ENCODE results near the gene WDR90. TPM values are rescaled to one million over a fixed set of nuclear protein-coding genes. Genes with fewer than 3 reads are reported as not detected.

The WDR90 gene
- total RNA-seq, 2 donors from 2014 or later: 22.7 to 39.4 TPM

DNA sequence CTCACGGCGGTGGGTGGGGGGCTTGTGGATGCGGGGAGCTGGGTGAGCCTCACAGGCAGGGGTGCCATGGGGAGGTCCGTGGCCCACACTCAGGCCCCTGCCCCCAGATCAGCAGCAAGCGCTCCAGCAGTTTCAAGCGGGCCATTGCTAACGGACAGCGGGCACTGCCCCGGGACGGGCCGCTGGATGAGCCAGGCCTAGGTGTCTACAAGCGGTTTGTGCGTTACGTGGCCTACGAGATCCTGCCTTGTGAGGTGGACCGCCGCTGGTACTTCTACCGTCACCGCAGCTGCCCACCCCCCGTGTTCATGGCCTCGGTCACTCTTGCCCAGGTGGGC, 27.4 kb downstream of the WDR90 start:
- TF ChIP-seq, protein P1, sequence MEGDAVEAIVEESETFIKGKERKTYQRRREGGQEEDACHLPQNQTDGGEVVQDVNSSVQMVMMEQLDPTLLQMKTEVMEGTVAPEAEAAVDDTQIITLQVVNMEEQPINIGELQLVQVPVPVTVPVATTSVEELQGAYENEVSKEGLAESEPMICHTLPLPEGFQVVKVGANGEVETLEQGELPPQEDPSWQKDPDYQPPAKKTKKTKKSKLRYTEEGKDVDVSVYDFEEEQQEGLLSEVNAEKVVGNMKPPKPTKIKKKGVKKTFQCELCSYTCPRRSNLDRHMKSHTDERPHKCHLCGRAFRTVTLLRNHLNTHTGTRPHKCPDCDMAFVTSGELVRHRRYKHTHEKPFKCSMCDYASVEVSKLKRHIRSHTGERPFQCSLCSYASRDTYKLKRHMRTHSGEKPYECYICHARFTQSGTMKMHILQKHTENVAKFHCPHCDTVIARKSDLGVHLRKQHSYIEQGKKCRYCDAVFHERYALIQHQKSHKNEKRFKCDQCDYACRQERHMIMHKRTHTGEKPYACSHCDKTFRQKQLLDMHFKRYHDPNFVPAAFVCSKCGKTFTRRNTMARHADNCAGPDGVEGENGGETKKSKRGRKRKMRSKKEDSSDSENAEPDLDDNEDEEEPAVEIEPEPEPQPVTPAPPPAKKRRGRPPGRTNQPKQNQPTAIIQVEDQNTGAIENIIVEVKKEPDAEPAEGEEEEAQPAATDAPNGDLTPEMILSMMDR (IDR thresholded peaks at IDR 0.05): no peak
- no peak for DNase-seq (ENCODE audit: low spot score)
- no peak overlapping the region for H3K27ac ChIP-seq
- H3K4me1 ChIP-seq (ENCODE audit: control insufficient read depth in 1 of 2, low read depth in 2 of 2): peaks cover 16 to 32% of the 10 kb centered on the region in 2 donors
- no peaks in the 10 kb centered on the region for H3K27me3 ChIP-seq (replicated peaks; ENCODE audit: insufficient read depth)
- no peaks in the 10 kb centered on the region for H3K9me3 ChIP-seq
- no peak for ATAC-seq (ENCODE audit: insufficient number of reproducible peaks, low FRiP score, low read depth)
- peaks cover 17% of the 10 kb centered on the region for H3K36me3 ChIP-seq
- H3K4me3 ChIP-seq: no peak overlapping the region

DNA sequence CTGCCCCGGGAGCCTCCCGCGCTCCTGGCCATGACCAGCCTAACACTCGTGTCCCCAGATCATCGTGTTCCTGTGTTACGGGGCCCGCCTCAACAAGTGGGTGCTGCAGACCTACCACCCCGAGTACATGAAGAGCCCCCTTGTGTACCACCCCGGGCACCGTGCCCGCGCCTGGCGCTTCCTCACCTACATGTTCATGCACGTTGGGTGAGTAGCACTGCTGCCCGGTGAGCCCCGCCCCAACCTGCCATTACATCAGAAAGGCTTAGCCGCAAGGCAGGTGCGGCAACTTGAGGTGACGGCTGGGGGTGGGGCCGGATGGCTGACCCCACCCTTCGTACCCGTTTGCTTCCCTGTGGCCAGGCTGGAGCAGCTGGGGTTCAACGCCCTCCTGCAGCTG, 27.7 kb downstream of the WDR90 start:
- TF ChIP-seq, protein P1 (IDR thresholded peaks at IDR 0.05): no peak
- Histone ChIP-seq H3K27me3 (replicated peaks; ENCODE audit: insufficient read depth) (no peaks in the 10 kb centered on the region), H3K4me3 (no peak overlapping the region), H3K27ac (no peak overlapping the region), H3K9me3 (no peaks in the 10 kb centered on the region), H3K4me1 (ENCODE audit: control insufficient read depth in 1 of 2, low read depth in 2 of 2) (peaks cover 20 to 35% of the 10 kb centered on the region in 2 donors), H3K36me3 (peaks cover 18% of the 10 kb centered on the region)
- ATAC-seq (ENCODE audit: insufficient number of reproducible peaks, low FRiP score, low read depth): no peak
- DNase-seq (ENCODE audit: low spot score): no peak

DNA sequence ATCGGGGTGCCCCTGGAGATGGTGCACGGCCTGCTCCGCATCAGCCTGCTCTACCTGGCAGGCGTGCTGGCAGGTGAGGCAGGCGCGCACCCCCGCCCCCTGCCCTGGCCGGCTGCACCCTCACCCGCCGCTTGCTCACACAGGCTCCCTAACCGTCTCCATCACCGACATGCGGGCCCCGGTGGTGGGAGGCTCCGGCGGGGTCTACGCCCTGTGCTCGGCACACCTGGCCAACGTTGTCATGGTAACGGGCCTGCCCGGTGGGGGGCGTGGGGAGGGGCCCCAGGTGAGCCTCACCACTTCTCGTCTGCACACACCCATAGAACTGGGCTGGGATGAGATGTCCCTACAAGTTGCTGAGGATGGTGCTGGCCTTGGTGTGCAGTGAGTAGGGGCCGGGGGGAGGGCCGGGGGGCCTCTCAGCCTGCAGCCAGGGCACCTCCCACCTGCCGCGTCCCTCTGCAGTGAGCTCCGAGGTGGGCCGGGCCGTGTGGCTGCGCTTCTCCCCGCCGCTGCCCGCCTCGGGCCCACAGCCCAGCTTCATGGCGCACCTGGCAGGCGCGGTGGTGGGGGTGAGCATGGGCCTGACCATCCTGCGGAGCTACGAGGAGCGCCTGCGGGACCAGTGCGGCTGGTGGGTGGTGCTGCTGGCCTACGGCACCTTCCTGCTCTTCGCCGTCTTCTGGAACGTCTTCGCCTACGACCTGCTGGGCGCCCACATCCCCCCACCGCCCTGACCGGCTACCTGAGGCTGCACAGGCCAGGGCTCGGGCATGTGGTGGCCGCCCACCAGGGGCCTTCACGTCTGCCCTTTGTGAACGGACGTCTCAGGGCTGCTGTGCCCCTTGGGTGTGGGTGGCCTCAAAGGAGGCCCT, 28.4 kb downstream of the WDR90 start:
- Histone ChIP-seq H3K27ac (no peak overlapping the region), H3K36me3 (peaks cover 18% of the 10 kb centered on the region), H3K27me3 (replicated peaks; ENCODE audit: insufficient read depth) (no peaks in the 10 kb centered on the region), H3K4me3 (no peak overlapping the region), H3K4me1 (ENCODE audit: control insufficient read depth in 1 of 2, low read depth in 2 of 2) (peaks cover 22 to 42% of the 10 kb centered on the region in 2 donors), H3K9me3 (no peaks in the 10 kb centered on the region)
- no peak for DNase-seq (ENCODE audit: low spot score)
- ATAC-seq (ENCODE audit: insufficient number of reproducible peaks, low FRiP score, low read depth): no peak
- TF ChIP-seq, protein P1 (IDR thresholded peaks at IDR 0.05): no peak

DNA sequence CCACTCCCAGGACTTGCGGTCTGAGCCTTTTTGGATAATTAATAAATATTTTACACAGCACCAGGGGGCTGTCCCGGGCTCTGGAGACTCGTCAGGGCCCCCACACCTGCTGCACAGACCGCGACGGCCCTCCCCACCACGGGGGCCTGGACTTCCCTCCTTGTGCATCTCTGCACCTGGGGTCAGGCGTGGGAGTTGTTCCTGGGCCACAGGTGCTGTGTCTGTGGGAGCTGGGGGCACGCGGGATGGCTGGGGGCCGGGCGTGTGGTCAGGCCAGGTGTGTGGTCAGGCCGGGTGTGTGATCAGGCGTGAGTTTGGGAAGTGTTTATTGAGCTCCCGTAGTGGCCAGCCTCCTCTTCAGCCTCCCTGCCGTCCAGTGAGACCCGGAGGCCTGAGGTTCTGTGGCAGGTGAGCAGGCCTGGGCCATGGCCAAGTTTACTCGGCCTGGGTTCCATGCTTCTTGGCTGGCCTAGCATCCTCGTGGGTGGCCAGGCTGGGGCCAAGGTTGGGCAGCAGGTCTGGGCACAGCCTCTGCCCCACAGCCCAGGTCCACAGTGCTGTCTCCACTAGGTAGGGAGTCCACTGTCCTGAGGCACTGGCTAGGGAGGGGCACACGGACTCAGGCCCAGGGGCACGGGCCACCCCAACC, 29.2 kb downstream of the WDR90 start:
- no peak for DNase-seq (ENCODE audit: low spot score)
- Histone ChIP-seq H3K4me3 (no peak overlapping the region), H3K36me3 (peaks cover 19% of the 10 kb centered on the region), H3K4me1 (ENCODE audit: control insufficient read depth in 1 of 2, low read depth in 2 of 2) (peaks cover 24 to 50% of the 10 kb centered on the region in 2 donors), H3K27me3 (replicated peaks; ENCODE audit: insufficient read depth) (no peaks in the 10 kb centered on the region), H3K9me3 (no peaks in the 10 kb centered on the region), H3K27ac (no peak overlapping the region)
- ATAC-seq (ENCODE audit: insufficient number of reproducible peaks, low FRiP score, low read depth): no peak
- TF ChIP-seq, protein P1 (IDR thresholded peaks at IDR 0.05): no peak
